ENCODE results near the gene RAD51AP1.

- TF ChIP-seq, protein P1, sequence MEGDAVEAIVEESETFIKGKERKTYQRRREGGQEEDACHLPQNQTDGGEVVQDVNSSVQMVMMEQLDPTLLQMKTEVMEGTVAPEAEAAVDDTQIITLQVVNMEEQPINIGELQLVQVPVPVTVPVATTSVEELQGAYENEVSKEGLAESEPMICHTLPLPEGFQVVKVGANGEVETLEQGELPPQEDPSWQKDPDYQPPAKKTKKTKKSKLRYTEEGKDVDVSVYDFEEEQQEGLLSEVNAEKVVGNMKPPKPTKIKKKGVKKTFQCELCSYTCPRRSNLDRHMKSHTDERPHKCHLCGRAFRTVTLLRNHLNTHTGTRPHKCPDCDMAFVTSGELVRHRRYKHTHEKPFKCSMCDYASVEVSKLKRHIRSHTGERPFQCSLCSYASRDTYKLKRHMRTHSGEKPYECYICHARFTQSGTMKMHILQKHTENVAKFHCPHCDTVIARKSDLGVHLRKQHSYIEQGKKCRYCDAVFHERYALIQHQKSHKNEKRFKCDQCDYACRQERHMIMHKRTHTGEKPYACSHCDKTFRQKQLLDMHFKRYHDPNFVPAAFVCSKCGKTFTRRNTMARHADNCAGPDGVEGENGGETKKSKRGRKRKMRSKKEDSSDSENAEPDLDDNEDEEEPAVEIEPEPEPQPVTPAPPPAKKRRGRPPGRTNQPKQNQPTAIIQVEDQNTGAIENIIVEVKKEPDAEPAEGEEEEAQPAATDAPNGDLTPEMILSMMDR (IDR thresholded peaks at IDR 0.05; ENCODE audit: low read depth, low read length): no peak
- no peak for TF ChIP-seq EZH2phosphoT487 (IDR thresholded peaks at IDR 0.05; ENCODE audit: low read depth)
Observed at GRCh38 chr12:4609071-4609470, 70.4 kb downstream of the RAD51AP1 start.
